HTERT RPE-1 (cell line): ENCODE data around the gene ANKRD23.
"Not testable (repeated sequence)": the region's sequence is repeated elsewhere in the genome, so short reads cannot be mapped to it uniquely, and the experiment has no call there.

ENCODE experiments used
- in situ Hi-C: fragments of 300-500 bp; cut with MboI; formaldehyde crosslinking; loops from 4 replicates; pipeline ENCODE4 v1.14.3; 2020; ENCODE audit warnings: low sequenced_read_pairs

ANKRD23 gene

GRCh38 chr2:96843538-96844268 is at the start of gene ANKRD23:
Gene ANKRD23 (minus strand): TSS chr2:96844021. CDS start chr2:96843992, 29 bp downstream.
- in situ Hi-C loops, result no loop called here

- in situ Hi-C loops, result no loop called here
Observed at GRCh38 chr2:96891591-96892333, 47.9 kb upstream of the ANKRD23 start.

GRCh38 chr2:96890726-96891385 is 47.0 kb upstream of the ANKRD23 start:
- in situ Hi-C loops, result no loop called here

GRCh38 chr2:96890252-96890651 is 46.4 kb upstream of the ANKRD23 start:
- in situ Hi-C loops, result no loop called here

GRCh38 chr2:96889502-96889901 is 45.7 kb upstream of the ANKRD23 start:
- in situ Hi-C loops, result not testable (repeated sequence)

- in situ Hi-C loops, result no loop called here
Observed at GRCh38 chr2:96888072-96889011, 44.5 kb upstream of the ANKRD23 start.

- in situ Hi-C loops, result no loop called here
Observed at GRCh38 chr2:96887493-96888012, 43.7 kb upstream of the ANKRD23 start.

- in situ Hi-C loops, result no loop called here
Observed at GRCh38 chr2:96885432-96886347, 41.9 kb upstream of the ANKRD23 start.

GRCh38 chr2:96884299-96885094 is 40.7 kb upstream of the ANKRD23 start:
- in situ Hi-C loops, result no loop called here

- in situ Hi-C loops, result no loop called here
Observed at GRCh38 chr2:96883306-96883705, 39.5 kb upstream of the ANKRD23 start.

GRCh38 chr2:96882906-96883305 is 39.1 kb upstream of the ANKRD23 start:
- in situ Hi-C loops, result no loop called here

GRCh38 chr2:96882230-96882629 is 38.4 kb upstream of the ANKRD23 start:
- in situ Hi-C loops, result no loop called here

GRCh38 chr2:96881349-96882195 is 37.8 kb upstream of the ANKRD23 start:
- in situ Hi-C loops, result no loop called here

GRCh38 chr2:96880891-96881273 is 37.1 kb upstream of the ANKRD23 start:
- in situ Hi-C loops, result no loop called here

- in situ Hi-C loops, result no loop called here
Observed at GRCh38 chr2:96879545-96880040, 35.8 kb upstream of the ANKRD23 start.

GRCh38 chr2:96878796-96879544 is 35.1 kb upstream of the ANKRD23 start:
- in situ Hi-C loops, result no loop called here

- in situ Hi-C loops, result no loop called here
Observed at GRCh38 chr2:96878171-96878570, 34.4 kb upstream of the ANKRD23 start.
